GM18505 (cell line): ENCODE data around the gene SGCD.

Source experiments
- ATAC-seq: cut with Tn5 transposase; IDR thresholded peaks from one replicate; pipeline ENCODE4 v1.9.1; 2021; ENCODE audit not compliant: unreplicated experiment
- POLR2A ChIP-seq: IDR thresholded peaks from 4 replicates; pipeline ENCODE4 v1.6.1; 2011; ENCODE audit warnings: borderline replicate concordance; ENCODE audit not compliant: insufficient read depth, insufficient read length; ENCODE audit errors: extremely low read depth

The SGCD gene

DNA sequence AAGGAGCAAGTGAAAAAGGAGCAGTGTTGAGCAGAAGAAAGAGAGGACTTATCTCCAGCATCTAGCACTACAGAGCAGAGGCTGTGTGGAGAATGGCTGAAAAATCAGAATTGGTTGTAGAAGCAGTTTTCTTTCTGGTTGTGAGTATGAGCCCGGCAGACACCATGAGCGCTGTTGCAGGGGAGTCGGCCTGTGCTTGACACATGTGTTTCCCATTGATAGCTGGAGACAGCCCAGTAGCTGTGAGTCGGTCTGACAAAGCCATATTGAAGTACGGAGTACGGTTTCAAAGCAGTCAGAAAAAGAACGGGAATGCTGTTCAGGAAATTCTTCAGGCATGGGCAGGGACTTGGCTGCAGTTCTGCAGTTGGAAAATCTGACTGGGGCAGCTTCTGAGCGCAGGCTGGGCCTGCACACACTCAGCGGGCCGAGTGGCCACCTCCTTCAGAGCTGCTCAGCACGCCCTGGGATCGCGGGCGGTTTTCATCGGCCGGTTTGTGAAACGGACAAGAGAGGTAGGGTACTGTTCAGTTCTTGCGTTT, at the start of gene SGCD:
Gene SGCD, plus strand, starts transcription at position 447 of the 542 bp plus-strand sequence.
- ATAC-seq, result no peak
- no peak for TF ChIP-seq POLR2A

DNA sequence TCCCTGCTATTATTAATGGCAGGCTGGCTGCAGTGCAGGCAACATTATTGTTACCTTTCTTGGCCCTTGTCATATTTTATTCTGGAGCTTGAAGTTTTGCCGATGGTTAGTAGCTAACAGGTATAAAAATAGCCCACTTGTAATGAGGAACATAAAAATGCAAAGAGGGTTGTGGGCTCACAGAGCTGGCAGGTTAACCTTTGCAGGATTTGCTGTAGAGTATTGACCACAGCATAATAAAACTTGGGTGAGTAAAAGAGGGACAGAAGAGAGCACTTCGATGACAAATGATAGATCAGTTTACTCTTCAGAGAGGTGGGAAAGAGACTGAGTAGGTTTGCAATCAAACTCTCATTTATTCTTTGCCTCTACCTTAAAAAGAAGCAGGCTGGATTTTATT, 49.7 kb upstream of the SGCD start:
- no peak for ATAC-seq
- TF ChIP-seq POLR2A, result no peak

DNA sequence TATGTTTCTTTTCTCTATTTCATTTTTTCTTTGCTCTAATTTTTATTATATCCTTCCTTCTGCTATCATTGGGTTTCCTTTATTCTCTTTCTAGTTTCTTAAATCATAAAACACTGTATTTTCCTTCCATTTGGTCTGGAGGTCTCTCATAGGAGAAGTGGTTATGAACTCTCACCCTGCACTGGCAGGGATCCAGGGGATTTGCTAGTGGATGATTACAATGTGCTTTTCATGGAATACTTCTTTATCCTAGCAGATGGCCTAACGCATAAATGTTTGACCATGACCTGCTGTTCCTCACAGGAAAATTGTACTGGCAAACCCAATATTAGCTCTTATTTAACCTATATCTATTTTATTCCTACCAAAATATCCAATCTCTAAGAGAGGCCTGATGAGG, 31.5 kb upstream of the SGCD start:
- no peak for TF ChIP-seq POLR2A
- no peak for ATAC-seq

DNA sequence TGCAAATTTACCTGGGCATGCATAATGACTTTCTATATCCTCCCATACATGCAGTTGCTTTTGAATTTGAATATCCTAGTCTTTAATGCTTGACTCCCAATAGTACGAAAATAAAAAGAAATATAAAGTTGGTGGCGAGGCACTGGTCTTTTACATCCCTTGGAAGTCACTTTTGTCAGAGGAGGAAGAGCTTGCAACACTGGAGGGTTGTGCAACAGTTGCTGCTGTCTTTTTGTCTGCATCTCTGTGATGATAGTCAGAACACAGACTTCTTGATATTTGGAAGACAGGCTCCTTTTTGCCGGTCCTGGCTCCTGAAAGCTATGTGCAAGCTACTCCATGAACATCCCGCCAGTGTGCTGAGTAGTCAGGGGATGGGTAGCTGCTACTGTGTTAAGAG, 16.8 kb upstream of the SGCD start:
- ATAC-seq, result no peak
- no peak for TF ChIP-seq POLR2A

DNA sequence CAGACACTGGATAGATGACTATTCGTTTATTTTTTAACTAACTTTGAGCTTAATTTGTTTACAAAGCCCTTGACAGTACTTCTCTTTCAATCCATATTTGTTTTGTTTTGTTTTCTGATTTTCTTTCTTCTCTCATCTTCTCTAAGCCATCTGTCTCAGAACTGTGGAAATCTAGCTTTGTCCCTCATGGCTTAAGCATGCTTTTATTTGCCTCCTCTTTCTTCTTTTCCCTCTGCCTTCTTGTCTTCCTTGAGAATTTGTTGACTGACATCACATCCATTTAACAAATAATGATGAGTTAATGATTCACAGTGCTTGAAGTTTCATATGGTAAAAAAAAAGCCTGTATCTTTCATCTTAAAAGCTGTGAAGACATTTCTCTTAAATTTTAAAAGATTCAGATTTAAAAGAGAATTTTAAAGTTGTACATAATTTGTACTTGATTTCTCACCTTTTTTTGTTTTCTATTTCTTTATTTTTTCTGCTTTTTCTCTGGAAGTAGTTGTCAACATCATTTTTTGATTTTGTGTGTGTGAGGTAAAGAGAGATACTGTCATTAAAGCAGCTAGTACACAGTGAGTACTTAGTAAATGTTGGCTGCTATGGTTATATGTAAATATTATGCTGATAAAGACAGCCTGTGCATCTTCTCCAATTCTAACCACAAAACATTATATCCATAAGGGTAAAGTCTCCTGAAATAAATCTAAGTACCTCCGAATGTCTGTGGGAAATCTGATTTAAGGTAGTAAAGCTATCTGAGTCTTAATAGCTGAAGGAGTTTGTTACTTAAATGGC, 13.9 kb upstream of the SGCD start:
- no peak for TF ChIP-seq POLR2A
- ATAC-seq, result no peak

DNA sequence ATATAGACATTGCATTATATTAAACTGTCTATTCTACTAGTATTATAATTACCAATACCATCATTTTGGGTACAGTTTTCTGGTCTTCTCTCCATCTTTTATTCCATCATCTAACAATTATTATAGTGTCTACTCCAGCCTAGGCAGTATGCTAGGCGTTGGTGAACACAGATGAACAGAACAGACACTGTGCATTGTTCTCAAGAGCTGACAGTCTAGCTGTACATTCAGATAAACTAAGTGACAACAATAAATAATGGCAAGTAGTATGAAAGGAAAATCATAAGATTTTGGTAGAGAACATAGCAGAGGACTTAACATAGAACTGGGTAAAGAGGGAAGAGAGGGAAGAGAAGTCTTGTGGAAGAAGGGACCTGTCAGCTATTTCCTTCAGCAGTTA, 12.5 kb upstream of the SGCD start:
- no peak for TF ChIP-seq POLR2A
- no peak for ATAC-seq

DNA sequence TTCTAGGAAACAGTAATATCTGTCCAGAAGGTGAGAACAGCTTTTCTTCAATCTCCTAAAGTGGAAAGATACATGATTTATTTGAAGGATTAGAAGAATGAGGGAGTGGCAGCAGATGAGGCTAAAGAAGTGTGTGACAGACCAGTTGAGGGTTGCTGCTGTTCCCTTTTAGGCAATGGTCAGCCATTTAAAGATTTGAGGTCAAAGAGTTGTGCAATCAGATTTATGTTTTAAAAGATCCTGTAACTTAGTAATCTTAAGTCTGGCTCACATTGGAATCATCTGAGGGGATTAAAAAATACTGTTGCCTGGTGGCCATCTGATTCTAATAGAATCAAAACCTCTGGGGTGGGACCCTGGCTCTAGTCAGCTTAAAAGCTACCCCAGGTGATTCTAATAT, 4.3 kb upstream of the SGCD start:
- no peak for TF ChIP-seq POLR2A
- ATAC-seq, result no peak

DNA sequence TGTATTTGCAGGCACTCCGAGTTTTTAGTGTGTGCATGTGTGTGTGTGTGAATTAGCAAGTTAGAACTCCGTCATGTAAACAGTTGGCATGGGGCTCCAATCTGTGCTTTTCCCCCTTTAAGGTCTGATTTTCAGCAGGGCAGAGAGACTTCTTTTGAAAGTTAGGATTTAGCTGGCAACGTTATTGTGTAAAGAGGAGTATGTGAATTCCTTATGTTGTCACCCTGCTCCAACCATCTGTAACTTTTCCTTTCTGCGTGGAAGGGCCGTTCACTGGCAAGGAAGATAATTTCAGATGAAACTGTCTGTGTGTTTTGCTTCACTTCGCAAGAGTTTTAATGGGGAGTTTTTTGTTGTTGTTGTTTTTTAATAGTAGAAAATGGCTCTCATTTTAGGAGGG, 332 bp downstream of the SGCD start:
- no peak for ATAC-seq
- no peak for TF ChIP-seq POLR2A

DNA sequence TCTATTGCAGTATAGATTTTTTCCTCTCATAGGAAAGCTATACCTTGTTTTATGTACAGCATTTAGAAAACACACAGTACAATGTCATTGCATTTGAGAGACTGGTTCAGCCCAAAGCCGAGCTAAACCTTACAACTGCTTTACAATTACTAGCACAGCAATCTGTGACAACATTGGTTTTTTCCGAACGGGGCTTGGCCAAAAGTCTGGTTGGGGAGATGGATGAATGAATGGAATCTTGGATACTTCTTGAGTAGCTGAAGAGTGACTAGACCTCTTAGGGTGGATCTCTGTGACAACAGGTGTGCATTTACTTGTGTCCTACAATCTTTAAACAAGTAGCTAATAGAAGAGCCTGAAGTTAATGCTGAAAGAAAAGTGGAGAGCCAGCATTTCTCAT, 1.2 kb downstream of the SGCD start:
- TF ChIP-seq POLR2A, result no peak
- ATAC-seq, result no peak

DNA sequence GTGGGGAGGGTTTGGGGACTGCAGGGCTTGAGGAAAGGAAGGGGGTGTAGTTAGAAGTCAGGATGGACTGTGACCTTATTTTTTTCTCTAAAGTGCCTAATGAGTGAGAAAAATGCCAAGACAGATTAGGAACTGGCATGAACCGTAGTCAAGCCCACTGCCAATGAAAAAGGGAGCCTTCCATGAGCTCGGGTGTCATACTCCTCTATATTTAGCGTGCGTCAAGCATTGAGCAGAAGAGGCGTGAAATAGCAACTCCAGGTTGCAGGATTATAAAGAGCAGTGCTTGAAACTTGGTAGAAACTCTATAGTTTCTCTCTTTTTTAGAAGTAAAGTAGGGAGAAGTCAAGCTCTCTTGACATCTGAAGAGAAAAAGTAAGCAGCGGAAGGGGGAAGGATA, 1.8 kb downstream of the SGCD start:
- ATAC-seq, result no peak
- no peak for TF ChIP-seq POLR2A

DNA sequence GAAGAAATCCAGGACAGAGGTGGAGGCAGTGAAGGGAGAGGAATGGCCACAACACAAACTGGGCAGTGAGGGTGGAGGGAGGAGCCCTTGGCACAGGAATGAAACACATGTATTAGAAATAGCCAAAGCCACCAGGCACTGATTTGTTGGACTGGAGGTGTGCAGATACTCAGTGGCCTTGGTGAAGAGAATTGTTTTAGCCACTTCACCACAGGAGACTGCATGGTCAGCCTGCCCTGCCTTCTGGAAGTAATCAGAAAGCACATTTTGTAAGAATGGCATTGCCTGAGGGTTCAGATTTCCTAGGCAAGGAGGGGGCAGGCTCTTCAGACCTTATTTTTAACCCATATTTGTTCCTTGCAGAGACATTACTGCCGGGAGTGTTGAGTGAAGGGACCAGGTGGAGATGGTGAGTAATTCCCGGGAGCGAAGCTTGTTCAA, 2.2 kb downstream of the SGCD start:
- no peak for ATAC-seq
- TF ChIP-seq POLR2A, result no peak

DNA sequence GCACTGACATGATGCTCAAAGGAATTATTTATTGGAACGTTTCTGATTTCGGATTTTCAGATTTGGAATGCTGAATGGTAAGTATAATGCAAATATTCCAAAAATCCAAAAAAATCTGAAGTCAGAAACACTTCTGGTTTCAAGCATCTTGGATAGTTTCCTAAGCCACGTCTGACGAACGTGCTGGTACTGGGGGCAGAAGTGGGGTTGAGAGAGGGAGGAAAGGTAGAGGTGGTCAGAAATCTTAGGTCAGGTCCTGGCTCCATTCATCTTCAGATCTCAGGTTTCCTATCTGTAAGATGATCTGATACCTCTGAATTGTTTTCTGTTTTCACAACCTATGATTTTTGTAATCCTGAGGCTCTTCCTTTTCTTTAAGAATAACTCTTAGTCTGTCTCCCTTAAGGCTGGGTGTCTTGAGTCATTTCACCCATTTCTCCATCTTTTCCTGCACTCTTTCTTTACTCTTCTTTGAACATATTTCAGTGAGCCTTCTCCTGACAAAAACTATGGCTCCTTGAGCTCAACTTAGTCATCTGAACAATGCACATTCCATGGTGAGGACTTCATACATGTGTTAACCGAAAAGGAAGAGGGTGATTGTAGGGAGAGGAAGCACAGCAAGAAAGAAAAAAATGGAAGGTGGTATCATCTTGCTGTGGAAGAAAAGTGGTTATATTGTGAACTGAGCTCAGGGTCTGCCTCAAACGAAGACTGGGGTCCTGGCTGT, 3.3 kb downstream of the SGCD start:
- TF ChIP-seq POLR2A, result no peak
- ATAC-seq, result no peak

DNA sequence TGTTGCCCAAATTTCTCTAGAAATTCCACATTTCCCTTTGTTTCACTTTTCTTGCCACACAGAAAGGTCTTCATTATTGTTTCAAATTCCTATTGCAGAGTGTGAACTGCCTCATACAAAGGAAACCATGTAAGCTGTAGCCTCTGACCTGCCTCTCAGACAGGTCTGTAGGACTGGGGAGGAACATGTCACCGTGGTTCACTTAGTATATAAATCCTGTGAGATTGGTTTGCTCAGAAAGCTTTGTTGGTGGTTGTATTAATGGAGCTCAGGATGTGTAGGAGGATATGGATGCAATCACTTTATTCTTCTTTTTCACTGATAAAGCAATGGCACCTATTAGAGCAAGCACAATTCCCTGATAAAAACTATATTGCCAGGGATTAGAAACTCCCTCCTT, 4.2 kb downstream of the SGCD start:
- TF ChIP-seq POLR2A, result no peak
- ATAC-seq, result no peak

DNA sequence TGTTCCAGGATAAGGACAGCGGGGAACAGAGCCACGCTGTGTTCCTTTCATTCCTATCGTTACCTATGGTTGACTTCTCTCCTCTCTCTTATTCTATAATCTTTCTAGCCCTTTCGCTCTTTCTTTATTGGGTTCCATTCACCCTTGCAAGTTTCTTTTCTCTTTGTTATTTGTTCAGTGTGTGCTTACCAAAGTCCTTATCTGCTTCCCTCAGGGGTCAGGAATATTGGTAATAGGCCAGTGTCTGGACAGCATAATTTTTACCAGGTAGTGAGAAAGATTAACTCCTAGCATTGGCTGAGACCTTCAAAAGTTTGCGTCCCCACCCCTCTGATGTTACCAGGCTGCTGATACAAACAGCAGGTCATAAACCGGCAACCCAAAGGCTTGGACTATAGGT, 4.9 kb downstream of the SGCD start:
- no peak for ATAC-seq

More for the DNA sequence above, 4.9 kb downstream of the SGCD start:
- no peak for TF ChIP-seq POLR2A
